Heart right ventricle (tissue), 16 donors: Measurements from ENCODE around the gene PTPRN2. TPM values are rescaled to one million over a fixed set of nuclear protein-coding genes. Genes with fewer than 3 reads are reported as not detected.
"Not testable (repeated sequence)": the region's sequence is repeated elsewhere in the genome, so short reads cannot be mapped to it uniquely, and the experiment has no call there.

ENCODE experiments used
- ATAC-seq, 8 donors: fragments of 200-7000 bp; cut with Tn5 transposase; one replicate each; pipeline ENCODE4 v1.9.1; 2020; ENCODE audit warnings: mild to moderate bottlenecking in 8 of 8, moderate library complexity in 8 of 8, moderate number of reproducible peaks in 1 of 8
- DNase-seq, 2 donors: peaks; one replicate each; pipeline ENCODE4 v3.0.0-alpha.2; 2020
- H3K27ac ChIP-seq, 10 donors: fragments of 200-600 bp; sonication (generic) in 2 of 10; one replicate each; pipeline versions ENCODE4 v1.5.0 to v1.8.0; 2020 to 2022; ENCODE audit warnings: mild to moderate bottlenecking in 3 of 10
- H3K27me3 ChIP-seq, 7 donors: fragments of 200-600 bp; one replicate each; pipeline ENCODE4 v1.8.0; 2021 to 2022; ENCODE audit warnings: mild to moderate bottlenecking in 2 of 7
- H3K36me3 ChIP-seq, 9 donors: fragments of 200-600 bp; sonication (generic) in 1 of 9; one replicate each; pipeline versions ENCODE4 v1.5.0 to v1.8.0; 2020 to 2022; ENCODE audit warnings: mild to moderate bottlenecking in 2 of 9
- H3K4me1 ChIP-seq, 9 donors: fragments of 200-600 bp; sonication (generic) in 1 of 9; one replicate each; pipeline versions ENCODE4 v1.5.0 to v1.8.0; 2020 to 2022; ENCODE audit warnings: mild to moderate bottlenecking in 4 of 9
- H3K4me3 ChIP-seq, 10 donors: fragments of 200-600 bp; sonication (generic) in 2 of 10; one replicate each; pipeline versions ENCODE4 v1.5.0 to v1.8.0; 2020 to 2022; ENCODE audit warnings: mild to moderate bottlenecking in 7 of 10, moderate library complexity in 2 of 10
- H3K9me3 ChIP-seq, 11 donors: fragments of 200-600 bp in 10 of 11; sonication (generic) in 2 of 11; one replicate each; pipeline versions ENCODE4 v1.5.0 to v1.8.0; 2013 to 2022; ENCODE audit warnings: mild to moderate bottlenecking in 2 of 11, control low read depth in 1 of 11, moderate library complexity in 1 of 11
- WGBS, 2 donors: extraction: QIAGEN DNeasy Blood & Tissue Kit; methylation state at CpG; one replicate each; pipeline ENCODE4 v1.1.7; 2013; ENCODE audit warnings: inconsistent platforms in 1 of 2; 5-methylcytosine and 5-hydroxymethylcytosine counted together
- intact Hi-C, 10 donors: fragments of 100-400 bp; cut with DNase I; formaldehyde crosslinking; loops; one replicate each; pipeline versions ENCODE4 v1.11.1 to v1.14.2; 2022
- polyA plus RNA-seq, 2 donors: library from polyadenylated mRNA; stranded (reverse); fragments of 200-250 nt; gene quantifications; one replicate each; pipeline ENCODE4 v1.2.3, GENCODE V29; 2013
- total RNA-seq, 10 donors: library from RNA; stranded (reverse); fragmentation: NEBNext Ultra II Directional in 3 of 10; extraction: Animal tissue kit (Norgen Biotek cat#: 25700) in 3 of 10; gene quantifications; one replicate each; pipeline versions ENCODE4 v1.2.1 to v1.2.4, GENCODE V29; 2021 to 2023
- TF ChIP-seq, protein P1 (sequence below), 9 donors: fragments of 200-600 bp; sonication (generic) in 2 of 9; IDR thresholded peaks; one replicate each; pipeline versions ENCODE4 v1.5.0 to v1.8.0; 2021 to 2022; ENCODE audit warnings: antibody characterized with exemption in 9 of 9, mild to moderate bottlenecking in 5 of 9, moderate library complexity in 1 of 9
- donor health status: Arrhythmogenic right ventricular cardiomyopathy.
- donor health status: ischemic (EF 13 %, LVEDD 7.1; RV severe dilation, severe dysfunction).
- donor health status: healthy with polysubstance abuse.
- donor health status: DM: no; HTN: yes; CAD: no.
- donor health status: DM: no; HTN: no; CAD: no.
- donor health status: ischemic (EF 25% LVEDD 6.9; RV normal size, moderate dysfunction).
- donor health status: ischemic (EF 25% LVEDD 5.7; RV mildly dilated, moderate dysfunction).
- donor health status: healthy.
- donor health status: DM: yes; HTN: yes; CAD: no.
- donor health status: Ischemic cardiomyopathy.
- donor health status: ischemic (EF 35%, LVEDD 5.7; RV mildly dilated, moderate dysfunction).
- donor health status: nonischemic (EF 11% LVEDD 7.7; RV severe dilation, severe dysfunction).
- donor health status: DM: yes; HTN: yes; CAD: no.
- donor health status: PGD.
- donor health status: ischemic (EF 29% LVEDD 5.4; RV normal size, mild dysfunction).
- donor health status: nonischemic (EF 23%, LVEDD 6.1; RV moderate dilation, normal function).

Gene PTPRN2
- total and polyA plus RNA-seq, 12 donors: 0.82 to 1.8 (median 1.3) TPM

DNA sequence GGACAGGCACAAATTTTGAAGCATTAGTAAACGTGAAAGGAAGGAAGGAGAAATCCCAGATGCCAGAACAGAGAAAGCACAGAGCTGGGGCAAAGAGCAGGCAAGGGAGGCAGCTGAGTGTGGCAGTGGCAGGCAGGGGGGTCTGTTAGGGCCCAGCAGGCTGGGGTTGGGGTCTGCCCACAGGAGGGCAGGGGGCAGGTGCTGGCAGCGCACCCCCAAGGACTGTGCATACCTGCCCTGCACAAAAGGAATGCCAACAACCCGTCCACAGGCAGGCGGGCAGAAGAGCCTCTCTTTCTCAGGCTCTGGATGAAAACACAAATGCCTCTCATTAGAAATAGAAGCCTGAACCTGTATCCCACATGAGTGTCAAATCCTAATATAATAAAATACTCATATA lies 552.3 kb downstream of the PTPRN2 start:
- 77 to 81% methylated on average over 4 of the region's 4 CpGs for WGBS, 2 donors
- H3K9me3 ChIP-seq: peaks cover 0 to 31% (median 15%) of the 10 kb centered on the region in 11 donors
- H3K27ac ChIP-seq: no peak overlapping the region
- no peak for ATAC-seq
- no peak for DNase-seq
- intact Hi-C loops: no loop called here
- no peak overlapping the region for H3K4me3 ChIP-seq
- TF ChIP-seq, protein P1, sequence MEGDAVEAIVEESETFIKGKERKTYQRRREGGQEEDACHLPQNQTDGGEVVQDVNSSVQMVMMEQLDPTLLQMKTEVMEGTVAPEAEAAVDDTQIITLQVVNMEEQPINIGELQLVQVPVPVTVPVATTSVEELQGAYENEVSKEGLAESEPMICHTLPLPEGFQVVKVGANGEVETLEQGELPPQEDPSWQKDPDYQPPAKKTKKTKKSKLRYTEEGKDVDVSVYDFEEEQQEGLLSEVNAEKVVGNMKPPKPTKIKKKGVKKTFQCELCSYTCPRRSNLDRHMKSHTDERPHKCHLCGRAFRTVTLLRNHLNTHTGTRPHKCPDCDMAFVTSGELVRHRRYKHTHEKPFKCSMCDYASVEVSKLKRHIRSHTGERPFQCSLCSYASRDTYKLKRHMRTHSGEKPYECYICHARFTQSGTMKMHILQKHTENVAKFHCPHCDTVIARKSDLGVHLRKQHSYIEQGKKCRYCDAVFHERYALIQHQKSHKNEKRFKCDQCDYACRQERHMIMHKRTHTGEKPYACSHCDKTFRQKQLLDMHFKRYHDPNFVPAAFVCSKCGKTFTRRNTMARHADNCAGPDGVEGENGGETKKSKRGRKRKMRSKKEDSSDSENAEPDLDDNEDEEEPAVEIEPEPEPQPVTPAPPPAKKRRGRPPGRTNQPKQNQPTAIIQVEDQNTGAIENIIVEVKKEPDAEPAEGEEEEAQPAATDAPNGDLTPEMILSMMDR (IDR thresholded peaks at IDR 0.05): no peak
- no peaks in the 10 kb centered on the region for H3K4me1 ChIP-seq
- no peaks in the 10 kb centered on the region for H3K36me3 ChIP-seq
- peaks cover 0 to 24% (median under 1%) of the 10 kb centered on the region in 7 donors for H3K27me3 ChIP-seq

DNA sequence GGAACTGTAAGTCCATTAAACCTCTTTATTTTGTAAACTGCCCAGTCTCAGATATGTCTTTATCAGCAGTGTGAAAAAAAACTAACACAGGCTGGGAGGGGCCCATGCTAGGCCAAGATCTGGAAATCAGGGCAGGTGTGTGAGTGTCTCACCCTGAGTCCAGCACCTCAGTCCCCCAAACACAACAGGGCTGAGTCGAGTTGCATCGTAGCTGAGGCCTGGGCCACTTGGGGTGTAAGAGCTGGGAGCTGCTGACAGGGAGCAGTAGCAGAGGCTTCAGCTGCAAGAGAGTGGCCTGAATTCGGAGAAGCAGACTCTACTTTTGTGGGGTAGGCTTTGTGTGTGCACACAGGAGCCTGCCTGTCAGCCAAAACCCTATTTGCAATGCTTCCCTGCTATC lies 553.1 kb downstream of the PTPRN2 start:
- H3K36me3 ChIP-seq: no peaks in the 10 kb centered on the region
- H3K4me1 ChIP-seq: no peaks in the 10 kb centered on the region
- peaks cover 0 to 31% (median 5%) of the 10 kb centered on the region in 7 donors for H3K27me3 ChIP-seq
- intact Hi-C loops: no loop called here
- ATAC-seq: no peak
- peaks cover 0 to 23% (median 10%) of the 10 kb centered on the region in 11 donors for H3K9me3 ChIP-seq
- WGBS, 2 donors: 63 to 75% methylated on average over 3 of the region's 3 CpGs
- H3K4me3 ChIP-seq: no peak overlapping the region
- H3K27ac ChIP-seq: no peak overlapping the region
- DNase-seq: no peak
- TF ChIP-seq, protein P1 (IDR thresholded peaks at IDR 0.05): no peak

DNA sequence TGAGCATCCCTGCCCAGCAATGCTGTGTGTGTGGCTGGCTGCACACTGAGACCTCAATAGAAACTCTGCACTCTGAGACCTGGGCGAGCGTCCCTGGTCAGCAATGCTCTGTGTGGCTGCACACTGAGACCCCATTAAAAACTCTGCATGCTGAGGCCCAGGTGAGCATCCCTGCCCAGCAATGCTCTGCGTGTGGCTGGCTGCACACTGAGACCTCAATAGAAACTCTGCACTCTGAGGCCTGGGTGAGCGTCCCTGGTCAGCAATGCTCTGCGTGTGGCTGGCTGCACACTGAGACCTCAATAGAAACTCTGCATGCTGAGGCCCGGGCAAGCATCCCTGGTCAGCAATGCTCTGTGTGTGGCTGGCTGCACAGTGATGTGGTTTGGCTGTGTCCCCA lies 553.7 kb downstream of the PTPRN2 start:
- 82 to 92% methylated on average over 6 of the region's 6 CpGs for WGBS, 2 donors
- H3K27me3 ChIP-seq: peaks cover 0 to 34% (median 5%) of the 10 kb centered on the region in 7 donors
- DNase-seq: not testable (repeated sequence)

DNA sequence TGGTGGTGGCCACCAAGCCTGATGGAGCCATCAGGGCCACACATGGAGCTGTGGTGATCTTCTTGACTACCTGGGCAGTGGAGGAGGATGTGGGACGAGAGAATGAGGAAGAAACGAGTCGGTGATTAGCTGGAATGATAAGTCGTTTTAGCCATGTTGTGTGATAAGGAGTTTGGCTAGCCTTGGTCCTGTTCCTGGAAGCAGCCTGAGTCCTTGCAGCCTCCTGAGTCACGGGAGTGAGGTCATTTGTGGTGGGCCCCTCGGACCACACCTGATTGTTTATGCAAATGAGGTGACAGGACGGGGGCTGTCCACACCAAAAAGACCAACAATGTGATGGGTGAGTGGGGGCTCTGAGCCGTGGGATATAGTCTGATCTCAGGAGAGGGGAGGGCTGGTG lies 554.4 kb downstream of the PTPRN2 start:
- Histone ChIP-seq H3K4me1 (no peaks in the 10 kb centered on the region), H3K27ac (no peak overlapping the region), H3K27me3 (peaks cover 0 to 37% (median 5%) of the 10 kb centered on the region in 7 donors), H3K9me3 (peaks cover 0 to 9% (median 0%) of the 10 kb centered on the region in 11 donors), H3K36me3 (no peaks in the 10 kb centered on the region), H3K4me3 (no peak overlapping the region)
- TF ChIP-seq, protein P1 (IDR thresholded peaks at IDR 0.05): no peak
- 79 to 84% methylated on average over 8 of the region's 8 CpGs for WGBS, 2 donors
- ATAC-seq (no peak), DNase-seq (no peak)
- intact Hi-C loops: no loop called here

More for the DNA sequence above, 553.7 kb downstream of the PTPRN2 start:
- H3K27ac ChIP-seq, ATAC-seq, intact Hi-C loops, H3K4me1 ChIP-seq, H3K4me3 ChIP-seq, H3K36me3 ChIP-seq: not testable (repeated sequence)
- peaks cover 0 to 17% (median 3%) of the 10 kb centered on the region in 11 donors for H3K9me3 ChIP-seq

DNA sequence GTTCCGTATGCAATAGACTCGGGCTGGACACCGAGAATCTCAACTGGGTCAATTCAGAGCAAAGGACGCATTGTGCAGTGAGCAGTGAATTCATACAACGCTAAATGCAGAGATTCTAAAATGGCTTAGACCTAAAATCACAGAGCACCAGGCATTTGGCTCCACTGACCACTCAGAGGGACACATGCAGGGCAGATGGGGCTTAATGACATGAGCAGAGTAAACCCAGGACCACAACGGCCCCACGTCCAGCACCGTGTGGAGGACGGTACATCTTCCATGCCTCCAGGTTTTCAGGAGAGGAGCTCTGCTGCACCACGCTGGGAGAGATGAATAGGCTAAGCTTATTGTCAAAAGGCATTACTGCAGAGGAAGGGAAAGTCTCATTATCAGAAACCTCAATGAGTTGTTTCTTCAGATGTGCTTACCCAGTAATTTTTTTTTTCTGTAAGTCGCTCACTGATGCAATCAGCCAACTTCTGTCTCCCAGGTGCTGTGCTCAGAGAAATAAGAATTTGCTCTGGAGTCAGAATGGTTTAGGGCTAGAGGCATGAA lies 555.0 kb downstream of the PTPRN2 start:
- Histone ChIP-seq H3K4me3 (no peak overlapping the region), H3K4me1 (no peaks in the 10 kb centered on the region), H3K27me3 (peaks cover 0 to 41% (median 5%) of the 10 kb centered on the region in 7 donors), H3K36me3 (no peaks in the 10 kb centered on the region), H3K27ac (no peak overlapping the region), H3K9me3 (peaks cover 0 to 7% (median 0%) of the 10 kb centered on the region in 11 donors)
- DNase-seq: no peak
- TF ChIP-seq, protein P1 (IDR thresholded peaks at IDR 0.05): no peak
- 82 to 86% methylated on average over 11 of the region's 11 CpGs for WGBS, 2 donors
- intact Hi-C loops: no loop called here
- no peak for ATAC-seq
